ENCODE data around the gene SYT7.

The SYT7 gene

DNA sequence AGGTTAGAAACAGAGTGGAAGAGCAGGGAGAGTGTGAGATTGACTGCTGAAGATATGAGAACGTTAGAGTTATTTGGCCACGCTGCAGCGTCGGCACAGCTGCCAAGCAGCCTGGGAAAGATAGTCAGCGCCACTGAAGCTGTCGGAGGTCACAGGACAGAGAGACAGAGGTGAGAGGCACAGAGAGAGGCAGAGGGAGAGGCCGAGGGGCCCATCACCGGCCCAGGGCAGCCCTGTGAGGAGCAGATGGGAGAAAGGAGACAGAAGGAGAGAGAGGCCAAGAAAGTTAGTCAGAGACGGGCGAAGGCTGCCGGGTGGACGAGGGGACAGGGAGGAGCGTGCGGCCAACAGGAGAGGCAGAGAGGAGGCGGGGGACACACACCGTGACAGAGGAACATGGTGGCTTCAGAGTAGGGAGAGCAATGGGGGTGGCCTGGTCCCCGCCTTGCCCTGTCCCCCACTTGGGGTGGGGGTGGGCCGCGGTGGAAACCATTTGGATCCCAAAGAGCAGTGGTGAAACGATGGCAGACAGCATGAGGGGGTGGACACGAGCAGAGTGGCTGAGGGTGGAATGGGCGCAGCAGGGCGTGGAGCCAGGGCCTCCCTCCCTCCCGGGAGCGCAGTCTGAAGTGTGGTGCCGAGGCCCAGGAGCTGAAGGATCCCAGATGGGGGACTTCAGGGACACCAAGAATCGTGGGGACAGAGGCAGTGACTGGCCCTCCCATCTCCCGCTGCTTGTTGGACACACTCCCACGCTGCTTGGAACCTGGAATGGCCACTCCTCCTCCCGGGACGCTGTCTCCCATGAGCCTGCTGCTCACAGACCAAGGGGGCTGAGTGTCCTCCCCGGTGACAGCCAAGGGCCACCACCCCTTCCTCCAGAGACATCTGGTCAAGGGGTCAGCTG is 45.7 kb downstream of the SYT7 start:
- DNase-seq, result no peak

DNA sequence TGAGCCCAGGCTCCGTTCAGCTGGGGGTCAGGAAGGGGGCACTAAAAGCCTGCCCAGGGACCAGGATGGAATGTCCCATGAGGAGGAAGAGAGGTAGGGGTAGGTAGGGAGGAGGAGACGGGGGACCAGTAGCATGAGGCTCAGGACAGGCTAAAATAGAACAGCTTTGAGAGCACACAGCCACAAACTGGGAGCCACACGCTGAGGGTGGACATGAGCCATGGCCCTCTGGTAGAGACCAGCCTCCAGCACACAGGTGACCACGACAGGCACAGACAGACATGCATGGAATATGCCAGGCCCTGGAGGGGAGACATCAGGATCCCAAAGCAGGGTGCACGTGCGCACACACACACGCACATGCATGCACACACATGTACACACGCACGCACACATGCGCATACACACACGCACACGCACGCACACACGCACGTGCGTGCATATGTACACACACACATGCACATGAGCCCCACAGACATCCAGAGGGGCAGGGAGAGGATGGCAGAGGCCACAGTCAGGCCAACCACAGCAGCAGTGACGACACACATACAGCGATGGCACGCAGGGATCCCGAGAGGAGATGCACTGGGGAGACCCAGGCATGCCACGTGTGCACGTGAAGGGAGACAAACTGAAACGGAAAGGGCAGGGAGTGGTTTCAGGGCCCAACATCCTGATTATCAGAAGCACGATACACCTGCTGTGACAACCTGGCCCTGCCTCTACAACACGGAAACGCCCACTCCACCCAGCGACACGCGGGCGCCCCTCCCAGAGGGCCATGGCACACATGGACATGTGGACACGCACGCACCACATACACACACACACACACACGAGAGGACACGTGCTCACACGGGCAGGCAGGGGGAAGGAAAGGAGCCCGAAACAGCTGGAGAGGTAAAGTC is 46.6 kb downstream of the SYT7 start:
- DNase-seq, result no peak

DNA sequence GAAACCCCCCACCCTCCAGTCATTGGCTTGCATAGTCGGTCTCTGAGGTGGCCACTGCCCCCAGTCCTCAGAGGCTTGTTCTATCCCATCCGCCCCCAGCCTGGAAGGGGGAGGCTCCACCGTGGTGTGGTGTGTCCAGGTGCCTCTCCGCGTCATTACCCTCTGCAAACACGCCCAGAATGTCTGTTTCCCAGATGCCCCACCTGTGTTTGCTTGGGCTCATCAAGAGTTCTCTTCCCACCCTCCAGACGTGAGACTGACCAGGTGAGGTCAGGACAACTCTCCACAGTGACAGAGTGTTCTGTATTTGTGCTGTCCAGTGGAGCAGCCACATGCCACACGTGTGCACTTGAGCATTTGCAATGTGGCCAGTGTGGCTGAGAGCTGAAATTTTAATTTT is 47.5 kb downstream of the SYT7 start:
- no peak for DNase-seq

DNA sequence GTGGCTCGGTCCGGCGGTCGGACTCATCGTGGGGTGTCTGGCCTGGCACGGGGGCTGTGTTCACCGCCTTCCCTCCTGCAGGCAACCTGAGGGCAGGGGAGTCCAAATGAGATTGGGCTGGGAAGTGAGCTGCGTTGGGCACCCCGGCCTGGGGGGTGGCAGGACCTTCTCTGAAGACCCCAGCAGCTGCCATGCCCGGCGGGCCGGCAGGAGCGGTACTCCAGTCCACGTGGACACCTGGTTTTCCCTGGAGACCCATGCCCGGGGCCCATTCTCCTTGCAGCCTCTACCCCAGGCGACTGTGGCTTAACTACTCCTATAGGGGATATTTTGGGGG is 47.9 kb downstream of the SYT7 start:
- DNase-seq, result no peak

DNA sequence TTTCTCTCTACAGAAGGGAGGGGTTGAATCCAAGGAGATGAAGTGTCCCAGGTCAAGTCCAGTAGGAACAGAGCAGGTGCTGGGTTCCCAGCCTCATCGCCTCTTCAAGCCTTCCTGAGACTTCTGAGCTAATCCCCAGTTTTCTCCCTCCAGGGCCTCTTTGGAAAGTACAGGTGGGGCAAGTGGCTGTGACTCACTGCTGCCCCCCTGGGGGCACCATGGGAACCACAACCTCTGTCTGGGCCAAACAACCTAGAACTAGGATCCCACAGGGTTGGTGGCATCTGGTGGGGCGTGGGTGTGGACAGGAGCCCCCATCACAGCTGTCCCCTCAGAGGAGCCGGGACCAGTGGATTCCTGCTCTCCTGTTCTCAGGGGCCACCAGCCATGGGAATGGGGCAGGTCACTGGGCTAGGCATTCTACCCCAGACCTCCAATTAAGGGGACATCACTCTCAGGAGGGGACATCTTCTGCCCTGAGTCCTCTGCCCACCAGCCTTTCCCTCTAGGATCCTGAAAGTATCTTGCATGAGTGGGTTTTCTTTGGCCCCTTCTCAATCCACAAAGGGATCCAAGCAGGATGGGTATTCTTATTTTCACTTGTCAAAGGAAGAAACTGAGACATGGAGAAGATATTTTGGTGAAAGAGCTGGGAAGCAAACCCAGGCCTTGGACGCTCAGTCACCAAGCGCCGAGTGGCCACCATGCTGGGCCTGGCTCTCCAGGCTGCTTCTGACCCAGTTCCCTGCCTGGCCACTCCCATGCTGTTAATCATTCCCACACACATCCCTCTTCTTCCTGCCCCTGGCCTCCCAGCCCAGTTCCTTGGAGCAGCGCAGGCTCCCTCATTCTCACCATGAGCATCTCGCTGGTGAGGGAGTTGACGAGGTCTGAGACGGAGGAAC is 48.5 kb downstream of the SYT7 start:
- DNase-seq, result peak; percentile 78

DNA sequence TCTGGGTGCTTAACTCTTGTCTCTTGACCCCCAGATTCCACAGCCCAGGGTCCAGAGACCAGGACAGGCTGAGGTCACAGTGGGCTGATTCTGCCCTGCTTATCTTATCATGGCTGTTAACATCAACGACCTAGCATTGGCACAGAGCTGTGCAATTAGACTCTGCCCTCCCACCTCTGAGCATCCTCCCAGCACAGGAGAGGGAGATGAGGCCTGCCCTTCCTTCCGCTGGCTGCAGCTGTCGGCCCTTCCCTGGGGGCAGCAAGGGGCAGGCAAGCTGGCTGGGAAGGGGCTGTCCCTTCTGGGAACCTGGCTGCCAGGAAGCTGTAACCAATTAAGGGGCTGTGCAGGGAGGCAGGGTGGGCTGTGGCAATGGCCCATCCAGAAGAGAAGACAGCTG is 49.8 kb downstream of the SYT7 start:
- DNase-seq, result no peak

DNA sequence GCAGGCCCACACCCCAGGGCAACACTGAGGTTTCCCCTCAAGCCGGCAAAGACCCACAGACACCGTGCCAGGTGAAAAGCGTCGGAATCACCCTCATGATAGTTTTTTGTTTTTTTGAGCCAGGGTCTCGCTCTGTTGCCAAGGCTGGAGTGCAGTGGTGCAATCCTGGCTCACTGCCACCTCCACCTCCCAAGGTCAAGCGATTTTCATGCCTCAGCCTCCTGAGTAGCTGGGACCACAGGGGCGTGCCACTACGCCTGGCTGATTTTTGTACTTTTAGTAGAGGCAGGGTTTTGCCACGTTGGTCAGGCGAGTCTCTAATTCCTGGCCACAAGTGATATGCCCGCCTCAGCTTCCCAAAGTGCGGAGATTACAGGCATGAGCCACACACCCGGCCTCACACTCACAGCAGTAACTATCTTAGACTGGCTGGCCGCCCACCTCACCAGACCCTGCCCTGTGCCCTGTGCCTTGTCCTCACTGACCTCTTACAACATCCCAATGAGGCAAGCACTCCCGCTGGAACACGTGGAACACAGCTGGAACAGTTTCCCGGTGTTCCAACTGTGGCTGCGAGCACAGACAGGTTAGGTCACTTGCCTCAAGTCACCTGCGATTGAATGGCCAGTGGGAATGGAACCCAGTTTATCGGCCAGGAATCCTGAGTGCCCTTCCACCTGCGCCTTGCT is 51.2 kb downstream of the SYT7 start:
- DNase-seq, result no peak

DNA sequence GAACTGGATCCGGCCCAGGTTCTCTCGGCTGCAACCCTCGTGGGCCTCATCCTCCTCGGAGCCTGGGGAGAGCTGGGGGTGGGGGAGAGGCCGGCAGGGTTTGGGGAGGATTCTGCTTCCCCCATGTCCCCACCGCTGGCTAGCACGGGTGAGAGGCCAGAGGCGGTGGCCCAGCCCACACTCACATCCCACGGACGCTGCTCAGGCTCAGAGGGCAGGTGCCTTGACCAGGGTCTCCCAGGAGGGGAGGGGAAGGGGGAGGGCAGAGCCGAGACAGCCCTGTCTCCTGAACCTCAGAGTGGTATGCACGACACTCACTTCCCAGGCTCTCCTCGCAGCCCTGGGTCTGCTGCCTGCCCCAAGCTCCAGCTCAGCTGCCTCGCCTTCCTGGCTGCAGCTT is 52.8 kb downstream of the SYT7 start:
- no peak for DNase-seq

DNA sequence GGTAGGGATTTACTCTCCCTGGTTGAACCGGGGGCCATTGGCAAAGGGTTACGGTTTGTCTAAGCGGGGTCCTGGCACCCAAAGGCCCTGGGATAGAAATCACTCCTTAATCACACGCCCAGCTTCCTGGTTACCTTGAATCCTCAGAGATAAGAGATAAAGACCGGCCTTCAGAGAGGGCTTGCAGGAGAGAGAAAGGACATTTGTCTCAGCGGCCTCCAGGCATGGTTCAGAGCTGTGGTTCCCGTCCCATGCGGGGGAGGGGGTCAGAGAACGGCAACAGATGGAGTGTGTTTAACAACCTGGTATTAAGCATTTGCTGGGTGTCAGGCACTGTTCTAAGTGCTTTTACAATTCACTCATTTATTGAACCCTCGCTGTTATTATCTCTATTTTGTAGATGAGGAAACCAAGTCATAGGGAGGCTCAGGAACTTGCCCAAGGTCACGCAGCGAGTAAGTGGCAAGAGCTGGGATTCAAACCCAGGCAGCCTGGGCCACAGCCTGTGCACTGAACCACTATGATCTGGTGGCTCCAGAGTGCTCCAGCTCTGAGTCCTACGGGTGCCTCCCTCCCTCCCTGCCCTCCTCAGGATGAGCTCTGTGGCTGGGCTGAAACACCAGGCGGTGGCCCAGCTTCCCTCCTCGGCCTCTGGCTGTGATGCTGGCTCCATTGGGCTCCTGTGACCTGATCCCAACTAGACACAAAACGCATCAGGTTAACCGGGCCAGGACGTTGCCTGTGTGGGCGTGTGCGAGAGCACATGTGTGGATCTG is 53.7 kb downstream of the SYT7 start:
- DNase-seq, result no peak

DNA sequence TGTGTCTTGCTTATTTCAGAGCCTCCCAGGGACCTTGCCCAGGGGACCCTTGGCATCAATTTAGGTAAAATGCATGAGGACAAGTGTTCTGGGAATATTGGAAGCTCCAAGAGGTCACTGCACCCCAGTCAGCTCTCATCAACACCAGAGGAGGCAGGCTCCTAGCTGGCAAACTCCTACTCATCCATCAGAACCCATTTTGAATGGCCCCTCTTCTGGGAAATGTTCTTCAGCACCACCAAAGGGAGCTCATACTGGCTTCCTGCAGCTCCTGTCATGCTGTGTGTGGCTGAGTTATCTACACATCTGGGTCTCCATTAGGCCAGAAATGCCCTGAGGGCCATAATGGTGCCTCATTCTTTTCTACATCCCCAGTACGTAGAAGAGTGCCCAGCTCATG is 54.6 kb downstream of the SYT7 start:
- DNase-seq, result no peak

DNA sequence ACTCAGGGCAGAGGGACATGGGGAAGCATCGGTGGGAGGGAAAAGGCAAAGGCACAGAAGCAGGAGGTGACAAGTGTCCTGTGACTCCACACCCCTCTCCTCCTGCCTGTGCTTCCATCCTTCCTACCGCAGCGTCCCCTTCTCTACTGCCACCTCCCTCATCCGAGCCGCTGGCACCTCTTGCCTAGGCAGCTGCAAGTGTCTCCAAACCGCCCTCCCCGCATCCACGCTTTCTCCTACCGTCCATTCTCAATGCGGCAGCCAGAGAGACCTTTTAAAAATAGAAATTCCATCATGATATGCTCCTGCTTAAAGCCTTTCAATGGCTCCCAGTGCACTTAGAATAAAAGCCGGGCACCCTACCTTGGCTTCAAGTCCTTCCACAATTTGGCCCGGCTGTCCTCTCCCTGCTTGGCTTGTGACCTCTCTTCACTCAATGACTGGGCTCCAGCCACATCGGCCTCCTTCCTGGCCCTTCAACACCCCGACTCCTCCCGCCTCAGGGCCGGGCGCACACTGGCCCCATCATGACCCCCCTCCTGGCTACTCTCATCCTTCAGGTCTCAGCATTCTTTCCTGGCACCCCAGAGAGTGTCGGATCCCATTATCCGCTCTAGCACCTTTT is 55.8 kb downstream of the SYT7 start:
- DNase-seq, result no peak

DNA sequence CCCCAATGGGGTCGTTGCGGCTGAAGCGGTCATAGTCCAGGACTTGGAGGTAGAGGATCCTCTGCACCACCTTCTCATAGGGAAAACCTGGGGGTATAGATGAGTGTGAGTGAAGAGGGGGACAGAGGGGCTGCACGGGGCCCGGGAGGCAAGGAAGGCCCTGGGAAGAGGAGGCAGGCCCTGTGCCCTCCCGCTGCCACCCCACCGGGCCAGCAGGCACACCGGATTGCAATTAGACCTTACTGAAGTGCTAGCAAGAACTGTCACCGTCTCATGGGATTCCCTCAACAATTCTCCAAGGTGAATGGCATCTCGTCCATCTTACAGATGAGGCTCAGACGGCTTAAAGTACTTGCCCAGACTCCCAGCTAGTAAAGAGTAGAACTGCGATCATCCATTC is 56.4 kb downstream of the SYT7 start:
- no peak for DNase-seq

DNA sequence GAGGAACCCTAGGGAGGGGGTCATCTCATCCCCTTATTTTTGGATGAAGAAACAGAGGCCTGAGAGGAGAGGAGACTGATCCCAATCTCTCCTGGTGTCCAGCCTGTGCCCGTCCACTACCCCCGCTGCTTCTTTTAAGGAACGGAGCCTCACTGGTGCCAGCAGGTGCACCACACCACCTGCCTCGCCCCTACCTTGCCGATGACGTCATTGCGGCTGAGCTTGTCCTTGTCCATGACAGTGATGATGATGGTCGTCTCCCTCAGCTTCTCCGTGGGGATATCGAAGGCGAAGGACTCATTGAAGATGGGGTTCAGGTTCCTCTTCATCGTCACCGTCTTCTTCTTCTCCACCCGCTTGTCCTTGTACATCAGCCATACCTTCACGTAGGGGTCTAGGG is 58.0 kb downstream of the SYT7 start:
- DNase-seq, result no peak

DNA sequence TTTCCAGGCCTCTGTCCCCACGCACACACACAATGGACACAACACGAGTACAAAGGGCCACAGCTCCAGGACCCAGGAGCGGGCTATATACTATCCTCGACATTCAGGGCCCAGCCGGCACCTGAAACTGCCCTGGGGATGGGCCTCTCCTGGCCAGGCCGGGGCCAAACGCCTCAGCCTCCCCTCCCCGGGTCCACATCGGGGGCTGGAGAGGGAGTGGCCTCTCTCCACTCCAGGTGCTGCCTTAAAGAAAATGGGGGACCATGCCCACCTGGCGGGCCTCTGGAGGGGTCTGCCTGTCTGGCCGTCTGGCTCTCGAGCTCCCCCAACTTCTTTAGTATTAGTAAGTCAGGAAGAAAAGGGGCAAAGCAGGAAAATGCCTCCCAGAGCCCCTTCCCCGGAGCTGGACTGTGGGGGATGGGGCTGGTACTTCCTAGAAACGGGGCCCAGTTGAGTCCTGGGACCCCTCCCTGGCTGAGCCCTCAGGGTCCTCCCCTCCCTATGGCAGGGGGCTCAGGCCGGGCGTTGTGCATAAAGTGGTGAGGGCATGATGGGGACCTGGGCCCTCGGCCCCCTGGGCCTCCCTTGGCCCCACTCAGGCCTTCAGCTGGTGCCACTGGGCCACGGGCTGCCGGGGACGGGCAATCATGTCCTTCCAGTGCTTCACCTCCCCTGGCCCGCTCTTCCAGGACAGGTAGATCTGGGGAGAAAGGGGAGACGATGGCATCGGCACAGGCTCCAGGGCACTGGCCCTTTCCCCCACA is 62.7 kb downstream of the SYT7 start:
- DNase-seq, result no peak

DNA sequence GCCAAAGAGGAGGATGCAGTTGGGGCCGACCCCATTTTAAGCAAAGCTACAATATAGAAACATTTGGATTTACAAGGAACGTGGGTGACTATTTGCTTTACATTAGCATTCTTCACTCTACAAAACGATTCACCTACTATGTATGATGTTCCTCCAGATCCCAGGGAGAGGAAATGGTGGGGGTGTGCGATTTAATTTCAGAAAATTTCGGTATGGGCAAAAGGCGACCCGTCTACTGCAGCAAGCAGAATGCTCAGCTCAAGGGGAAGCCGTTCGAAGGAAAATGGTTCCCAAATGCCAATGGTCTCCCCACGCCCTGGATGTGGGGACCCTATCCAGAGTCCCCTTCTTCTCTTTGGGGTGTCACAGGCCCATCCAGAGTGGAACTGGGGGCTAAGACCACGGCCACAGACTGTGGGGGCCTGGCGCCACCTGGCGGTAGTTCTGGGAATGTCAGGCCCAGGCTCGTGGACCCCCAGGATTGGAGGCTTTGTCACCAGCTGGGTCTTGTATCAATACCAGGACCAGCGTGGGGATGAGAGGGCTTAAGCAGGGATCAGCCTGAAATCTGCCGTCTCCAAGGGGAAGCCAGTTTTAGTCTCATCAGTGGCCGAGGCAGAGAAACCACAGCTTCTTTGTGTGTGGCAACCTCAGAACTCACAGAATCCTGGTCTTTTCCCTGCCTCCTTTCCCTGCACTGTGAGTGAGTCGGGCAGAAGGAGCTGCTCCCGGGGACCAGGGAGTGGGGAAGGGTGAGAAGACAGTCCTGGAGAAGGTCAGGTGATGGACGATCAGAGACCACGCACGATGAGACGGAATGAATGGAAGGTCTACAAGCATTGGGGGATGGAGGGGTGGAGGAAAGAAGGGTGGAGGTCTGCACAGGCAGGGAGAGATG is 64.0 kb downstream of the SYT7 start:
- DNase-seq, result peak; percentile 86

DNA sequence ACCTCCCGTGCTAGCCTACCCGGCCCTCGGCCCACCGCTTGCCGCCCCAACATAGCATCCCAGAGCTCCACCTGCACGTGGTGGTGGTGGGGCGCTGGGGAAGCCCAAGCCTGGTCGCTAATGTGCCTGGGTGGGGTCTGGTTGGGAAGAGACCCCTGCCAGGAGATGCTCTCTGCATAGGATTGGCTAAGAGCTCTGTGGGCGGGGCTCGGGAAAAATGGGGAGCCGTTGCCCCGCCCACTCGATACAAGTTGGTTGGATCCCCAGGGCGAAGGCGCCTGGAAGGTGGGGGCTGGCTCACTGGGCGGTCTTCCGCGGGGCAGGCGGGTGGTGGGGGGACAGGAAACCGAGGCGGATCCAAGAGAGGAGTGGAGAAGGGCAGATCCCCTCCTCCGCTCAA is 64.7 kb downstream of the SYT7 start:
- no peak for DNase-seq

DNA sequence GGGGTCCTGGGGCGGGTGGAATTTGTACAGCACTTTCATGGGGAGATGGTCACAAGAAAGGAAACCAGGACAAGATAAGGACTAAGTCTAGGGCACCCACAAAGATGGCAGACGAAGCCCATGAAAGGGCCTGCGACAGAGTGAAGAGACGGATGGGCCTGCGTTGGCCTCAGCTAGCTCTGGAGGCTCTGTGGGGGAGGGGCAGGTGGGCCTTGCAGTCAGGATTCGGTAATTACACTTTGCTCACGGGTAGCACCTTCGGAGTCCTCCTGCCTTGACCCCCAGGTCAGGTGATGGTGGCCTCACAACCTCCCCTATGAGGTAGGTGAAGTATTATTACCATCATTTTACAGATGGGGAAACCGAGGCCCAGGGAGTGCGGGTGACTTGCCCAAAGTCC is 65.2 kb downstream of the SYT7 start:
- DNase-seq, result no peak

DNA sequence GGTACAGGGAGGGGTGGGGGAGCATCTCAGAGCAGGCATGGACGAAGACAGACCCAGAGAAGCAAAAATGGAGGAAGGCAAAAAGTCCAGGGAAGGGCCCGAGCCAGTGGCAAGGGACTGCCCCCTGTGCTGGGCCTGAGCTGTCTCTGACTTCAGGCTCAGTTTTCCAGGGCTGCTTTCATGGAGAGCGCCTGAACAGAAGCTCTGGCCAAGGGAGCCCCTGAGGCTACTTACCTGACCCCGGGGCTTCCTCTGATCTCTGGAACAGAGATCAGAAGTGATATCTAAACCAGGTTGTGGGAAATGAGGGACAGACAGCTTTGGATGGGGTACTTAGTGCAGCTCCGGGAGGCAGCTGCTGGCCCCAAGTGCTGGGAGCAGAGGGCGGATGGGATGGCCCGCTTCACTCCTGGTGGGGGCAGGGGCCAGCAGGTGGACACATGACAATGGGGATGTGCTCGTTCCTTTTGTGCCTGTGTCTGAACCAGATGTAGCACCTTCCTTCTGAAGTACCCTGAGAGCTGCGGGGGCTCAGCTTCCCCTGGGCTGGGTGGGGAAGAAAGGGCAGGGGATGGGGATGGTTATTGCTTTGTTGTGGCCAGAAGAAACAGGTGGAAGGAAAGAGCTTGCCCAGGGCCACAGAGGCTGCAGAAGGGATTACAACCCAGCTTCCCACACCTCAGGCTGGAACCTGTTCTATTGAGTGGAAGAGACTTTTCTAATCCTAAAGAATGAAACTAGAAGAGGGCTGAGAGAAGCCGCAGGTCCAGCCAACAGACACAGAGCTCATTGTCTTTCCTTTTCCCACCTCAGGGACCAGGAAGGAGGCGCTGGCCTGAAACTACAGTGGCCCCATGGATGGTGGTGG is 66.6 kb downstream of the SYT7 start:
- no peak for DNase-seq
